ENCODE results near the gene SEMA3A.
"Not testable (repeated sequence)": the region's sequence is repeated elsewhere in the genome, so short reads cannot be mapped to it uniquely, and the experiment has no call there.

Gene SEMA3A

GRCh38 chr7:84194484-84195271 is at the start of gene SEMA3A:
TSS of gene SEMA3A (minus strand) at chr7:84194789. CDS start at chr7:84194586, 203 bp downstream.
- peak; percentile 70 for DNase-seq

GRCh38 chr7:84243037-84243436 is 48.4 kb upstream of the SEMA3A start:
- DNase-seq = not testable (repeated sequence)

- DNase-seq = no peak
Observed at GRCh38 chr7:84238596-84238995, 44.0 kb upstream of the SEMA3A start.

- DNase-seq = no peak
Observed at GRCh38 chr7:84237533-84238173, 43.1 kb upstream of the SEMA3A start.

GRCh38 chr7:84236398-84236797 is 41.8 kb upstream of the SEMA3A start:
- no peak for DNase-seq

DNA sequence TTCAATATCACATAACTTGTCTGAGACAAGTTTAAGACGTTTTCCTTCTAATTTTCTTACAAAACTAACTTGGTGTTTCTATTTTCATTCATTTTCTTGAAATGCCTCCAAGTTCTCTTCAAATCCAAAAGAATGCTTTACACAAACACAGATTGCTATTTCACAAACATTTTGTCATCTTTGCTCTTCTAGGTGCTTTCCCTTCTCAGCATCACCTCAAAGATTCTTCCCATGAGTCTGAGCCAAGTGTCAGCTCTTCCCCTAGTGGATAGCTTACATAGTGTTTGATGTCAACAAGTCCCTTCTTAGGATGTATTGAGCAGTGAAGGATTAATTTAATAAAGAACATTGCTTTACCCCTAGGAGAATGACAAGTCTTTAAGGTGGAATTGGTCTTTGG is 38.1 kb upstream of the SEMA3A start:
- no peak for DNase-seq

DNA sequence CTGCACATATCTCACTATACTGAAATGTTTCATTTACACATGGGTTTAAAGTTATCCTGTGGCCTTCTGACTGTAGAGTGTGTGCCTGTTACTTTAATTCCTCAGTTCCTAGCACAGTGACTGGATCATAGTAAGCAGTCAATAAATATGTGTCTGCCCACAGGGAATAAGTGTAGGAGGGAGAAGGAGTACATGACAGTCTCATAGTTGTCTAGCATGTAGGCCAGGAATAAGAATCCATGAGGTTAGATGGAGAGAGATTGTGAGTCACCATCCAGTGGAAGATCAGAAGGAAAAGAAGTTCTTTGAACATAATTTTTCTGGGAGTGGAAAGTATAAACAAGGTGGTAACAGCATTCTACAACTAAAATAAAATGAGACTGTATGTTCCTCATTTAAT is 36.6 kb upstream of the SEMA3A start:
- DNase-seq = no peak

DNA sequence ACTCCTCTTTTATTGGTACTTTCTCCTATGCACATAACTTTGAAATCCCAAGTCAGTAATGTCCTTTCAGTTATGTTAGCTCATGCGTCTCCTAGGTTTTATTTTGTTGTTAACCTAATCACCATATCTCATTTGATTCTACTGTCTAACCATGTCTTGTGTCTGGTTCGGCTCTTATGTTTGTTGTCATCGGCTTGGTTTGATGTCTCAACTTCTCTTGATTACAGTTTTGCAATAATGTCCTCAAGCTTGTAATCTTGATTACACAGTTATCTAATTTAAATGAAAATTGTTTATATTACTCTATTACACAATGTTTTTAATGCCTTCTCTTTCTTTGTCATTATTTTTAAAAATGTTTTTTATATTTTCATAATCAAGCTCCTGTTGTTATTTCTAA is 35.9 kb upstream of the SEMA3A start:
- DNase-seq = no peak

DNA sequence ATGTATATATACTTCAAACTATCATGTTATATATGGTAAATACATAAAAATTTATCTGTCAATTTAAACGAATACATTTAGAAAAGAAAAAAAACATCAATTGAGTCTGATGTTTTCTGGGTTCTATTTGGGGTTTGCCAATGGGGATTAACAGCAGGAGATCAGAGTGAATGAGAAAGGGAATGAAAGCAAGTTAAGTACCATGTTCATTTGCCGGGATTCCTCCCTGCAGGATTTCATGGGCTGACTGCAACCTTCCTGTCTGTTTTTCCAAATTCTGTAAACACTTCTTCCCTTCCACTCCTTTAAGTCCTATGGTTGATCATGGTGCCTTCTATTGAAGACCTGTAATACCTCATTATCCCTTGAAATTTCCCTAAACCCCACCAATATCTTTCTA is 33.9 kb upstream of the SEMA3A start:
- no peak for DNase-seq

DNA sequence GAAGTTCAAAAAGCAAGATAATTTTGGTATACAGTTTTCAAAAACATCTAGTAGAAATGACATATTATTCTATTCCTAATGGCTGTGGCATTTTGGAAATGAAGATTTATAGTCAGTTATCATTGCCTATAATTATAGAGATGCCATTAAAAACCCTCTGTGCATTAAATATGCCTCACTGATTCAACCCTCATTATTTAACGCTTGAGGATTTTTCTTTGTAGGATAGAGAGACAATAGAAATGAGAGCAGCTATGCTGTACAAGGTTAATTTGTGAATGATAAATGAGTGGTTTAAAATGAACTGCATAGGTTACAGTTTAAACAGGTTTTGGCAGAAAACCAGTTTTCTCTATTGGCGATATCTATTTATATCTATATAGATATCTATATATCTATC is 32.2 kb upstream of the SEMA3A start:
- no peak for DNase-seq

- no peak for DNase-seq
Observed at GRCh38 chr7:84224505-84224904, 29.9 kb upstream of the SEMA3A start.

DNA sequence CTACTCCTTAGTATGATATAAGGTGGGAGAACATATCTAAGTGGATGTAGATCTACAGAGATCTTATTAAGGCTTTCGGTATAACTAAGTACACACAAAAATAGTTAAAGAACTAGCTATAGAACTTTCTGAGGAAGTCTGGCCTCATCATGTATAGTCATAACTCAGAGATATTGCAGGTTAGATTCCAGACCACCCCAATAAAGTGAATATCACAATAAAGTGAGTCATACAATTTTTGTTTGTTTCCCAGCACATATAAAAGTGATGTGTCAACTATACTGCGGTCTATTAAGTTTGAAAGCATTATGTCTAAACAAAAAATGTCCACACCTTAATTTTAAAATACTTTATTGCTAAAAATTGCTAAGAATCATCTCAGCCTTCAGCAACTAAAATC is 24.7 kb upstream of the SEMA3A start:
- no peak for DNase-seq

- no peak for DNase-seq
Observed at GRCh38 chr7:84218681-84219080, 24.1 kb upstream of the SEMA3A start.

DNA sequence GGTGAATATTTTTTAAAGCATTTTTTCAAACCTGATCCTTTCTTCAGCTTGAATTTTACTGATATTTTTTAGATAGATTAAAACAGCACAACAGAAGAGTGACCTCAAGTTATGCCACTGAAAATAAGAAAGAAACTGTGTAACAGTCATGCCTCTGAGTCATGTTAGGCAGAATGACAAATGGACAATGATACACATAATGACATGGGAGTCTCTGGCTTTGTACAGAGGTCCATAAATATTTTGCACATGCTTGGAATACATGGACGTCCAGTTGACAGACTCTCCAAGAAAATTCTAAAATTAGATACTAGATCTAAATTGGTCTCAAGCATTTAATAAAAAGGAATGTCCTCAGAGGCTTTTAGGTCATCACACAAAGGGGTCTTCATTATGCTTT is 21.9 kb upstream of the SEMA3A start:
- DNase-seq = no peak

- DNase-seq = not testable (repeated sequence)
Observed at GRCh38 chr7:84214757-84215156, 20.2 kb upstream of the SEMA3A start.

DNA sequence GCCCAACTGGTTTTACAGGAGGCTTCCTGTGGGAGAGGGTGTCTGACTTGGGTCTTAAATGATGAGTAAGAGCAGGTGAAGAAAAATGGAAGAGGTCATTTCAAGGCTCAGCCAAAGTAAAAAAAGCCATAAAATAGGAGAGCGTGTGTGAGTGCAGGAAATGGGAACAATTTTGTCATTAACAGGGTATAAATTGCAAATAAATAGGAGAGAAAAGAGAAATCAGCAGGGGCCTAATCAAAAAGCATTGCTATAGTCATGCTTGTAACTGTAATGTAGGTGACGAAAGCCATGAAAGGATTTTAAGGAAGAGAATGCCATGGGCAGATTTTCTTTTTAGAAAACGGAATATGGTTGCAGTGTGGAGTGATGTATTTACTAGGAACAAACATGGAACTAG is 15.7 kb upstream of the SEMA3A start:
- no peak for DNase-seq

DNA sequence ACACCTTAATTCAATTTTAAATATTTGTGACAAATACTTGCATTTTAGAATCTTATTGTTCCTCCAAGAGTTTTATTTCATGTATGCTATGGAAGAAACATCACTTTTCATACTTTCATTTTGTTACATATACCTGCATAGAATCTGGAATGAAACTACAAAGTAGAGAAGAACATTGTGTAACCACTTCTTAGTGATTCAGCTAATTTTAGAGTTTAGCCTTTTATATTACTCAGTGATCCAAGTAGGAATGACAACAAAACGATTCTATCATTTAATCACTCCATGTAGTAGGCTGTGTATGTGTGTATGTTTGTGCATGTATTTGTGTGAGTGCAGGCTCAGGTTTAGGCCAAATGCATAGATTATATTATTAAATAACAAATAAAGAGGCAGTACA is 14.4 kb upstream of the SEMA3A start:
- no peak for DNase-seq

DNA sequence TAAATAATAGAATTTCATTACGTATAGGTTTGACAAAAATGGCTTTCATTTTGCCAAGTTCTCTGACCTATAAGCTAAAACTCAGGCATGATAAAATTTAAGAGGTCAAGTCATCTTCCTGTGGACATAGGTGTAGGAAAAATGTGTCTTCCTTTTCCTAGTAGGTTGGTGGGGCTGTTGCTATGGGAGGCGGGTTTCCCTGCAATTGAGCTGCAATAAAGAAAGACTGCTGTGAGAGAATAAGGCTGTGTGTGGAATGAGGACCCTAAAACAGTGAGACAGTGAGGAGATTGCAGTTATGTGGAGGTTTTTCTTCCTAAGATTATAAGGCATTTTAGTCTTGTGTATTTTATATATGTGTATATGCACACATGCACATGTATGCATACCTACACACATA is 13.0 kb upstream of the SEMA3A start:
- no peak for DNase-seq

- DNase-seq = no peak
Observed at GRCh38 chr7:84207025-84207424, 12.4 kb upstream of the SEMA3A start.

DNA sequence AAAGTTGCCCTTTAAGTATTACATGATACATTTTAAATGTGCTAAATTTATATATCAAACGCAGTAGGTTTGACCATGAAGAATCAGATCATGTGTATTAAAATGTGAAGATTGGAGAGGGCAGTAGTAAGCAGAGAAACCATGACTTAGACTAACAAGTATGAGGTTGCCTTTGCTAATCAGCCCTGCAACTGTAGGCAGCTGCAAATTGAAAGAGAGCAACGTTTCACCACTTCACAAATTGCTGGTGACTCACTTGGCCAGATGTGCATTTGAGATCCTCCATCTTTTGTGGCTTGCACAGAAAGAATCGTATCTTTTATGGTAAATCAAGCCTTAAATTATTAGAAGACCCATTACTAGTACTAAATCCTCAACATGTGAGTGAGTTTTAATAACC is 10.1 kb upstream of the SEMA3A start:
- DNase-seq = no peak

DNA sequence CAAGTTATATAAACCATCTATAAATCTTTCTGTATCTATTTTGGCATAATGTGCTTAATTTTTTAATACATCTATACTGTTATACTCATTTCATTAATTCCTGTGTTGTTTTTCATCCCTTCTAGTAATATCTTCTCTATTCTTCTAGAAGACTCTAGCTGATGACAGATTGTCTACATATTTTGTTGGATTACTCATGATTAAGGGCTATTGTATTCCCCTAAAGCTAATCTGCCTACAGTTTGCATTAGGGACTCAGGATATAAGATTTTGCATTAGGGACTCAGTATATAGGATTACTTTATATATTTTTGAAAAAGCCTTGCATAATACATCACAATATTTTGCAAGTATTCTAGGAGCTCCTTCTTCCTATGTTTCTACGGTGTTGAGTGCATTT is 8.3 kb upstream of the SEMA3A start:
- no peak for DNase-seq

GRCh38 chr7:84200859-84201258 is 6.3 kb upstream of the SEMA3A start:
- no peak for DNase-seq

GRCh38 chr7:84199216-84199615 is 4.6 kb upstream of the SEMA3A start:
- DNase-seq = no peak

DNA sequence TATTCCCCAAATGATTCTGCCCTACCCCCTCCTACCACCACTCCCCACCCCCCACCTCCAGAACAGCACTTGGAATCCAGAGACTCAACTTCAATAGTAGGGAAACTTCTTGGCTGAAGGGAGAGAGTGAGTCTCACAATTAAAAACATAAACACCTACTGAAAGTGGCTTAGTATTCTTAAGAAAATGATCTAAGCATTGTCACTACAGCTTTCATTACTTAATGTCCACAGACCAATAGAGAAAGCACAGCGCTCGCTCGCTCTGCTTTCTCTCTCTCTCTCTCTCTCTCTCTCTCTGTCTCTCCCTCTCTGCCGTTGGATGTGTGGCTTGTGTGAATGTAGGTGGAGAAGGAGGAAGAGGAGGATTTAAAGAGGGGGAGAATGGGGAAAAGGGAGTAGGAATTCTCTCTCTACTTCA is 1.5 kb upstream of the SEMA3A start:
- DNase-seq = peak; percentile 40
